ENCODE measurements around the gene ADI1. TPM values are rescaled to one million over a fixed set of nuclear protein-coding genes. Genes with fewer than 3 reads are reported as not detected.

Gene ADI1
- total RNA-seq, 1 experiment from 2014 or later = 69.2 TPM

DNA sequence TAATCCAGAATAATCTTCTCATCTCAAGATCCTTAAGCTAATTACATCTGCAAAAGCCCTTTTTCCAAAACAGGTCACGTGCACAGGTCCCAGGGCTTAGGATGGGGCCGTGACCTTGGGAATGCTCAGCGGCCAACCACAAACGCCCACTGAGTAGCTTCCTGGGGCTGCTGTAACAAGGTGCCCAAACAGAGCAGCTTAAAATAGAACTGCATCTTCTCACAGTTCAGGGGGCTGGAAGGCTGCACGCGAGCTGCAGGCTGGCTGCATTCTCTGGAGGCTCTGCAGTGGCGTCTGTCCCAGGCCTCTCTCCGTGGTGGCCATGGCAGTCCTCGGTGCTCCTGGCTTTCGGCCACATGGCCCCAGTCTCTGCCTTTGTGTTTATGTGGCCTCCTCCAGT, 31.9 kb downstream of the ADI1 start:
- Histone ChIP-seq H3K4me3 (ENCODE audit: low read depth, low read length) (no peak overlapping the region), H3K36me3 (ENCODE audit: control insufficient read depth, insufficient read depth, low read length) (no peaks in the 10 kb centered on the region), H3K4me1 (peaks cover 7% of the 10 kb centered on the region), H3K9me3 (no peaks in the 10 kb centered on the region), H3K27me3 (replicated peaks; ENCODE audit: control insufficient read depth, insufficient read depth, low read length) (no peaks in the 10 kb centered on the region)
- TF ChIP-seq, protein P1, sequence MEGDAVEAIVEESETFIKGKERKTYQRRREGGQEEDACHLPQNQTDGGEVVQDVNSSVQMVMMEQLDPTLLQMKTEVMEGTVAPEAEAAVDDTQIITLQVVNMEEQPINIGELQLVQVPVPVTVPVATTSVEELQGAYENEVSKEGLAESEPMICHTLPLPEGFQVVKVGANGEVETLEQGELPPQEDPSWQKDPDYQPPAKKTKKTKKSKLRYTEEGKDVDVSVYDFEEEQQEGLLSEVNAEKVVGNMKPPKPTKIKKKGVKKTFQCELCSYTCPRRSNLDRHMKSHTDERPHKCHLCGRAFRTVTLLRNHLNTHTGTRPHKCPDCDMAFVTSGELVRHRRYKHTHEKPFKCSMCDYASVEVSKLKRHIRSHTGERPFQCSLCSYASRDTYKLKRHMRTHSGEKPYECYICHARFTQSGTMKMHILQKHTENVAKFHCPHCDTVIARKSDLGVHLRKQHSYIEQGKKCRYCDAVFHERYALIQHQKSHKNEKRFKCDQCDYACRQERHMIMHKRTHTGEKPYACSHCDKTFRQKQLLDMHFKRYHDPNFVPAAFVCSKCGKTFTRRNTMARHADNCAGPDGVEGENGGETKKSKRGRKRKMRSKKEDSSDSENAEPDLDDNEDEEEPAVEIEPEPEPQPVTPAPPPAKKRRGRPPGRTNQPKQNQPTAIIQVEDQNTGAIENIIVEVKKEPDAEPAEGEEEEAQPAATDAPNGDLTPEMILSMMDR (IDR thresholded peaks at IDR 0.05; ENCODE audit: insufficient read depth in 1 of 2, low read depth in 1 of 2, low read length in 1 of 2, severe bottlenecking in 1 of 2, unreplicated experiment in 1 of 2) = no peak
- Mint-ChIP-seq H3K4me1 (ENCODE audit: low read depth, unreplicated experiment) (peaks cover 10% of the 10 kb centered on the region), H3K4me3 (ENCODE audit: unreplicated experiment) (no peak overlapping the region), H3K36me3 (ENCODE audit: insufficient read depth, unreplicated experiment) (peaks cover 14% of the 10 kb centered on the region), H3K27me3 (ENCODE audit: insufficient read depth, unreplicated experiment) (no peaks in the 10 kb centered on the region), H3K27ac (ENCODE audit: unreplicated experiment) (no peak overlapping the region), H3K9me3 (ENCODE audit: unreplicated experiment) (no peaks in the 10 kb centered on the region)
- DNase-seq = no peak
- ChIA-PET POLR2A (no interaction called here), CTCF (no interaction called here)
- no TSS peak for BruUV-seq (replicated peaks)
- intact Hi-C loops (cut with micrococcal nuclease; ENCODE audit: unreplicated experiment) = no loop called here

- H3K36me3 Mint-ChIP-seq (ENCODE audit: insufficient read depth, unreplicated experiment) = peaks cover 17% of the 10 kb centered on the region
- Histone ChIP-seq H3K9me3 (no peaks in the 10 kb centered on the region), H3K4me3 (ENCODE audit: low read depth, low read length) (no peak overlapping the region), H3K36me3 (ENCODE audit: control insufficient read depth, insufficient read depth, low read length) (no peaks in the 10 kb centered on the region), H3K27me3 (replicated peaks; ENCODE audit: control insufficient read depth, insufficient read depth, low read length) (no peaks in the 10 kb centered on the region), H3K4me1 (peaks cover 11% of the 10 kb centered on the region)
- ChIA-PET POLR2A (no interaction called here), CTCF (no interaction called here)
- H3K27ac Mint-ChIP-seq (ENCODE audit: unreplicated experiment) = no peak overlapping the region
- BruUV-seq (replicated peaks) = no TSS peak
- H3K4me3 Mint-ChIP-seq (ENCODE audit: unreplicated experiment) = no peak overlapping the region
- intact Hi-C loops (cut with micrococcal nuclease; ENCODE audit: unreplicated experiment) = no loop called here
- no peaks in the 10 kb centered on the region for H3K9me3 Mint-ChIP-seq (ENCODE audit: unreplicated experiment)
- no peaks in the 10 kb centered on the region for H3K27me3 Mint-ChIP-seq (ENCODE audit: insufficient read depth, unreplicated experiment)
- no peak for DNase-seq
- H3K4me1 Mint-ChIP-seq (ENCODE audit: low read depth, unreplicated experiment) = peaks cover 10% of the 10 kb centered on the region
- TF ChIP-seq, protein P1 (IDR thresholded peaks at IDR 0.05; ENCODE audit: insufficient read depth in 1 of 2, low read depth in 1 of 2, low read length in 1 of 2, severe bottlenecking in 1 of 2, unreplicated experiment in 1 of 2) = no peak
These were observed 32.3 kb downstream of the ADI1 start for GRCh38 chr2:3487028-3487425.

GRCh38 chr2:3486047-3487027, 33.0 kb downstream of the ADI1 start:
- ChIA-PET CTCF (no interaction called here), POLR2A (no interaction called here)
- BruUV-seq (replicated peaks) = no TSS peak

More at GRCh38 chr2:3486047-3487027, 33.0 kb downstream of the ADI1 start:
- TF ChIP-seq, protein P1 (IDR thresholded peaks at IDR 0.05; ENCODE audit: insufficient read depth in 1 of 2, low read depth in 1 of 2, low read length in 1 of 2, severe bottlenecking in 1 of 2, unreplicated experiment in 1 of 2) = no peak
- Mint-ChIP-seq H3K9me3 (ENCODE audit: unreplicated experiment) (no peaks in the 10 kb centered on the region), H3K4me1 (ENCODE audit: low read depth, unreplicated experiment) (peaks cover 10% of the 10 kb centered on the region), H3K4me3 (ENCODE audit: unreplicated experiment) (no peak overlapping the region), H3K36me3 (ENCODE audit: insufficient read depth, unreplicated experiment) (peaks cover 20% of the 10 kb centered on the region), H3K27me3 (ENCODE audit: insufficient read depth, unreplicated experiment) (no peaks in the 10 kb centered on the region), H3K27ac (ENCODE audit: unreplicated experiment) (no peak overlapping the region)
- Histone ChIP-seq H3K9me3 (no peaks in the 10 kb centered on the region), H3K36me3 (ENCODE audit: control insufficient read depth, insufficient read depth, low read length) (no peaks in the 10 kb centered on the region), H3K4me3 (ENCODE audit: low read depth, low read length) (no peak overlapping the region), H3K4me1 (peaks cover 12% of the 10 kb centered on the region), H3K27me3 (replicated peaks; ENCODE audit: control insufficient read depth, insufficient read depth, low read length) (no peaks in the 10 kb centered on the region)
- DNase-seq = no peak
- intact Hi-C loops (cut with micrococcal nuclease; ENCODE audit: unreplicated experiment) = no loop called here

Measured in Caco-2 (cell line).